Erythroblast (primary cell): ENCODE measurements around the gene ATP6V1G1.

Experiments used
- GATA1 ChIP-seq: IDR thresholded peaks from 2 replicates; pipeline ENCODE4 v1.6.1; 2011; ENCODE audit warnings: low read depth, mild to moderate bottlenecking, control low read depth, low read length, moderate library complexity
- POLR2A ChIP-seq: IDR thresholded peaks from 2 replicates; pipeline ENCODE4 v1.6.1; 2011; ENCODE audit warnings: mild to moderate bottlenecking, low read length

- TF ChIP-seq POLR2A: no peak
- no peak for TF ChIP-seq GATA1
Observed at GRCh38 chr9:114604989-114605388, 17.4 kb downstream of the ATP6V1G1 start.
